Calu3 (cell line): ENCODE results near the gene ATP6V1C2. TPM values are rescaled to one million over a fixed set of nuclear protein-coding genes. Genes with fewer than 3 reads are reported as not detected.

ENCODE experiments used
- BruUV-seq: library from RNA; stranded (reverse); fragments of 400-500 nt; replicated peaks from 2 replicates; lab custom pipeline; 2021; lab: Mats Ljungman, UMichigan
- CTCF ChIA-PET: fragments of 300-600 bp; sonication (Branson Sonifier 250); formaldehyde crosslinking; loops from one replicate; lab custom pipeline; 2022; ENCODE audit warnings: antibody characterized with exemption; lab: Charles Lee
- DNase-seq: peaks from one replicate; pipeline ENCODE4 v3.0.0; 2022
- H3K27ac Mint-ChIP-seq: one replicate; pipeline ENCODE4 v1.8.0; 2022; ENCODE audit warnings: mixed read lengths; ENCODE audit not compliant: unreplicated experiment
- H3K27me3 Mint-ChIP-seq: one replicate; pipeline ENCODE4 v1.8.0; 2022; ENCODE audit warnings: mixed read lengths; ENCODE audit not compliant: unreplicated experiment
- H3K36me3 Mint-ChIP-seq: one replicate; pipeline ENCODE4 v1.8.0; 2022; ENCODE audit warnings: mild to moderate bottlenecking, moderate library complexity, mixed read lengths; ENCODE audit not compliant: insufficient read depth, unreplicated experiment
- H3K4me1 Mint-ChIP-seq: one replicate; pipeline ENCODE4 v1.8.0; 2022; ENCODE audit warnings: mild to moderate bottlenecking, low read depth, mixed read lengths; ENCODE audit not compliant: unreplicated experiment
- H3K4me3 Mint-ChIP-seq: one replicate; pipeline ENCODE4 v1.8.0; 2022; ENCODE audit warnings: mild to moderate bottlenecking, low read depth, moderate library complexity, mixed read lengths; ENCODE audit not compliant: unreplicated experiment
- H3K9me3 Mint-ChIP-seq: one replicate; pipeline ENCODE4 v1.8.0; 2022; ENCODE audit warnings: low read depth, mixed read lengths; ENCODE audit not compliant: unreplicated experiment
- intact Hi-C: fragments of 100-400 bp; cut with micrococcal nuclease; formaldehyde crosslinking; loops from one replicate; pipeline ENCODE4 v1.10.0; 2022; ENCODE audit not compliant: unreplicated experiment
- total RNA-seq: library from RNA; stranded (reverse); gene quantifications from 2 replicates; pipeline ENCODE4 v1.2.3, GENCODE V29; 2022
- TF ChIP-seq, protein P1 (sequence below): fragments of 200-600 bp; IDR thresholded peaks from one replicate; pipeline ENCODE4 v1.8.0; 2022; ENCODE audit warnings: antibody characterized with exemption; ENCODE audit not compliant: unreplicated experiment

ATP6V1C2 gene
- total RNA-seq, 1 experiment from 2014 or later = 0.28 TPM

DNA sequence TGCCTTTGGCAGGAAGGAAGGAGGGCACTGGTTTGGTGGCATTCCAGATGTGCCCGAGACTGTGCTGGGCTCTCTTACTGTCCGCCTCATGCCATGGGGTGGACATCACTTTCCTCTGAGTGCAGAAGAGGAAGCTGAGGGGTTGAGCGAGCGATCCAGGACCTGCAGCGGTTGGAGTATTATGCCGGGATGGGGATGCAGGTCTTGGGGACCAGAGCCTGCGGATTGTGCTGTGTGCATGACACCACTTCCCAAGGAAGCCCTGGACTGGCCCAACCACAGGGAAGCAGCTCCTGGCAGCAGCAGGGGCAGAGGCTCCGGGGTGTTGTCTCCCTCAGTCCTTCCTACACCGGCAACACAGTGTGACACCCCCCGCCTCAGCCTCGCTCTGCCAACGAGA lies 44.5 kb downstream of the ATP6V1C2 start:
- no peak overlapping the region for H3K27ac Mint-ChIP-seq
- no peaks in the 10 kb centered on the region for H3K36me3 Mint-ChIP-seq
- no peak for DNase-seq
- BruUV-seq = no TSS peak
- no peaks in the 10 kb centered on the region for H3K9me3 Mint-ChIP-seq
- H3K27me3 Mint-ChIP-seq = peaks cover 12% of the 10 kb centered on the region
- CTCF ChIA-PET = no interaction called here
- no peak overlapping the region for H3K4me3 Mint-ChIP-seq
- intact Hi-C loops = no loop called here
- TF ChIP-seq, protein P1, sequence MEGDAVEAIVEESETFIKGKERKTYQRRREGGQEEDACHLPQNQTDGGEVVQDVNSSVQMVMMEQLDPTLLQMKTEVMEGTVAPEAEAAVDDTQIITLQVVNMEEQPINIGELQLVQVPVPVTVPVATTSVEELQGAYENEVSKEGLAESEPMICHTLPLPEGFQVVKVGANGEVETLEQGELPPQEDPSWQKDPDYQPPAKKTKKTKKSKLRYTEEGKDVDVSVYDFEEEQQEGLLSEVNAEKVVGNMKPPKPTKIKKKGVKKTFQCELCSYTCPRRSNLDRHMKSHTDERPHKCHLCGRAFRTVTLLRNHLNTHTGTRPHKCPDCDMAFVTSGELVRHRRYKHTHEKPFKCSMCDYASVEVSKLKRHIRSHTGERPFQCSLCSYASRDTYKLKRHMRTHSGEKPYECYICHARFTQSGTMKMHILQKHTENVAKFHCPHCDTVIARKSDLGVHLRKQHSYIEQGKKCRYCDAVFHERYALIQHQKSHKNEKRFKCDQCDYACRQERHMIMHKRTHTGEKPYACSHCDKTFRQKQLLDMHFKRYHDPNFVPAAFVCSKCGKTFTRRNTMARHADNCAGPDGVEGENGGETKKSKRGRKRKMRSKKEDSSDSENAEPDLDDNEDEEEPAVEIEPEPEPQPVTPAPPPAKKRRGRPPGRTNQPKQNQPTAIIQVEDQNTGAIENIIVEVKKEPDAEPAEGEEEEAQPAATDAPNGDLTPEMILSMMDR = no peak
- peaks cover 7% of the 10 kb centered on the region for H3K4me1 Mint-ChIP-seq

DNA sequence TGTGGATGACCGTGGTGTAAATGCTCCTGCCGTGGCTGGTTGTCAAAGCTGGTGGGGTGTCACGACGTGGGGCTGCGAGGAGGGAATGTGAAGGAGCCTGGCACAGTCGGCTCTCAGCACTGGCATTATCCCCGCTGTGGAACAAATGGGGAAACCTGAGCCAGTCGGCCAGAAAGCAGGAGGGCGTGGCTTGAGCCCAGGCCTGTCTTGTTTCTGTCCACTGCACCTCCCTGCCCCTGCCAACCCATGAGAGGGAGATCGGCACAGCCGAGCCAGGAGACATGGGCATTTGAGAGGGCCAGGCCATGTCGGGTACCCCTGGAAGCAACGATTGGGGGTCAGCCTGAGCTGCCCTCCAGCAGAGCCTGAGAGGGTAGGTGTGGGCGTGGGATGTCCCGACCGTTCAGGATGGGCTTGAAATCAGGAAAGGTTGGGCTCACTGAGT lies 46.7 kb downstream of the ATP6V1C2 start:
- BruUV-seq = no TSS peak
- Mint-ChIP-seq H3K4me1 (peaks cover 7% of the 10 kb centered on the region), H3K36me3 (peaks cover 4% of the 10 kb centered on the region), H3K27me3 (peaks cover 12% of the 10 kb centered on the region), H3K4me3 (no peak overlapping the region), H3K9me3 (no peaks in the 10 kb centered on the region), H3K27ac (no peak overlapping the region)
- CTCF ChIA-PET = no interaction called here
- TF ChIP-seq, protein P1 = no peak
- no peak for DNase-seq
- intact Hi-C loops = no loop called here

DNA sequence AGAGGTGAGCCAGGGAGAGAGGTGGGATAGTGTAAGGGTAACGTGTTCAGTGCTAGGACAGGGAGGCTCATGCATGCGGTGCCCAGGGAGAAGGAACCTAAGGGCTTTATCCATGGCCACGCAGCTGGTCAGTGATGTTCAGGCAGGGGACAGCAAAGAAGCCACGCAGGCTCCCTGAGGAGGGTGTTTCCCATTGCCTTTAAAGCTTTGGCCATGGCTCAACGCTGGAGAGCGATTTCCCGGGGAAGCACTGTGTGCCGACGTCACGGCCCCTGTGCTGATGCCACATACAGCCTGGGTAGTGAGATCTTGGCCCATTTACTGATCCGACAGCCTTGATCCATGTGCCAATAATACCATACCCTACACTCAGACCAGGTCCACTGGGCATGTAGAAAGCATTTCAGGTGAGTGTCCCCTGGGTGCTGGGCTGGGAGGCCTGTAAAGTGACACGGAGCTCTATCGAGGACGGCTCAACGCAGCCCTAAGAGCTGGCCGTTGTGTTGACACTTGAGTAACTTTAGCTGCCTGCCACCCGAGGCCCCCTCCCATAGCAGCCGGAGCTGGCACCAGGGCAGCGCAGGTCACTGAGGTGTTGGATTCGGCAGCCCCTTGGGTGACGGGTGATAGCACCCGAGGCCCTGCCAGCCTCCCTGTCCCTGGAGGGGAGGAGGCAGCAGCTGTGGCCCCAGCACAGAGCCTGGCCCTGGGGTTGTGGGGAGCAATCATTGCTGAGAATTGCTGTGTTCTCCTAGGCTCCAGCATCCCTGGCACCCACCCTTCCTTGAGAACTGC lies 49.7 kb downstream of the ATP6V1C2 start:
- CTCF ChIA-PET = no interaction called here
- H3K4me1 Mint-ChIP-seq = no peaks in the 10 kb centered on the region
- DNase-seq = no peak
- no TSS peak for BruUV-seq
- H3K27me3 Mint-ChIP-seq = peaks cover 12% of the 10 kb centered on the region
- no peak overlapping the region for H3K27ac Mint-ChIP-seq
- H3K9me3 Mint-ChIP-seq = no peaks in the 10 kb centered on the region
- no peak overlapping the region for H3K4me3 Mint-ChIP-seq
- H3K36me3 Mint-ChIP-seq = peaks cover 7% of the 10 kb centered on the region
- intact Hi-C loops = no loop called here
- TF ChIP-seq, protein P1 = no peak

DNA sequence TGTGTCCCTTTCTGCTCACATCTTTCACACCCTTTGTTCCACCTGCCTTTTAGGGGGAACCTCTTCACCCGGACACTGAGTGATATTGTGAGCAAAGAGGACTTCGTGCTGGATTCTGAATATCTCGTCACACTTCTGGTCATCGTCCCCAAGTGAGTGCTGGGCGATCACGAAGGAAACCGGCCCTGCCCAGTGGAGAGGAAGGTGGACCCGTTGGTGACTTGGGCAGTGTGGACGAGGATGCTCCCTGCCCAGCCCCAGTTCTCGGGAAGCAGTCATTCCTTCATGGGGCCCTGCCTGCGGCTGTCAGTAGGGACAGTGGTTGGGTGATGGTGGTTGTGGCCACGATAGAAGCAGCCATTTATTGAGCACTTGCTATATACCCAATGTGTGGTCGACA lies 50.4 kb downstream of the ATP6V1C2 start:
- Mint-ChIP-seq H3K27me3 (peaks cover 12% of the 10 kb centered on the region), H3K27ac (no peak overlapping the region), H3K9me3 (no peaks in the 10 kb centered on the region), H3K36me3 (peaks cover 14% of the 10 kb centered on the region), H3K4me3 (no peak overlapping the region), H3K4me1 (no peaks in the 10 kb centered on the region)
- no peak for DNase-seq
- no TSS peak for BruUV-seq
- TF ChIP-seq, protein P1 = no peak
- CTCF ChIA-PET = no interaction called here
- intact Hi-C loops = no loop called here
